Fibroblast of pulmonary artery (primary cell): Measurements from ENCODE around the gene ARL10.

Experiments used
- DNase-seq: peaks from one replicate; pipeline ENCODE4 v3.0.0-alpha.2; 2010; ENCODE audit warnings: low read depth
- H3K4me3 ChIP-seq: replicated peaks from 2 replicates; pipeline ENCODE4 v1.5.1; 2011; ENCODE audit warnings: low read depth, mild to moderate bottlenecking, control low read depth, low read length, moderate library complexity
- CTCF ChIP-seq: IDR thresholded peaks from 2 replicates; pipeline ENCODE4 v1.5.1; 2011; ENCODE audit warnings: mild to moderate bottlenecking, control low read depth, low read length, inconsistent platforms; ENCODE audit errors: missing control alignments

ARL10 gene

DNA sequence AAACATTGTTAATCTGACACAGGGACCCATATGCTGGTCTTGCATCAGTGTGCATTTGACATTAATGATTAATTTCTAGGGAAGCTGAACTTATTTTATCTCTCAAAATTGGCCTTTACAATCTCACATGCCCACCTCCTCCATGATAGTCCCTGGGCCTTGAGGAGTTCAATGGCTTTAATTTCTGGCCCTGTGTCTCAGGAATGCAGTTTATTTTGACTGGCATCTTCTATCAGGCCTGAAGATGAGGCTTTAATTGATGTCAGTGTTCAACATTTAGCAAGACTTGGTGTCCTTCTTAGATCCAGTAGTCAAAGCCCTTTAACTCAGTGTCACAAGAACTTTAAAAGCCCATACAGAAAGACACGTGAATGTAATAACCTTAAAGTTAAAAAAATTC is 61.6 kb downstream of the ARL10 start:
- TF ChIP-seq CTCF = no peak
- no peak for DNase-seq
- H3K4me3 ChIP-seq = no peak overlapping the region

DNA sequence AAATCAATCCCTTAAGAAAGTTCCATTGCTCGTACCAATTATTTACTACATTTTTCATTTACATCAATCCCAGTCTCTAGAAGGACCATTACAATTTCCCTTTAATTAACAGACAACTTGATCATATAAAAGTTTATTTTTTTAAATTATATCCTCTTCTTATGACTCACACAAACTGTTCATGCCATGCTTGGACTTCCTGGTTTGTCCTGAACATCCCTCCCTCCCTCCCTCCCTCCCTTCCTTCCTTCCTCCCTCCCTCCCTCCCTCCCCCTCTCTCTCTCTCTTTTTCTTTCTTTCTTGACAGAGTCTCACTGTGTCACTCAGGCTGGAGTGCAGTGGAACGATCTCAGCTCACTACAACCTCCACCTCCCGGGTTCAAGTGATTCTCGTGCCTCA is 62.7 kb downstream of the ARL10 start:
- TF ChIP-seq CTCF = no peak
- H3K4me3 ChIP-seq = no peak overlapping the region
- DNase-seq = peak; percentile 37

DNA sequence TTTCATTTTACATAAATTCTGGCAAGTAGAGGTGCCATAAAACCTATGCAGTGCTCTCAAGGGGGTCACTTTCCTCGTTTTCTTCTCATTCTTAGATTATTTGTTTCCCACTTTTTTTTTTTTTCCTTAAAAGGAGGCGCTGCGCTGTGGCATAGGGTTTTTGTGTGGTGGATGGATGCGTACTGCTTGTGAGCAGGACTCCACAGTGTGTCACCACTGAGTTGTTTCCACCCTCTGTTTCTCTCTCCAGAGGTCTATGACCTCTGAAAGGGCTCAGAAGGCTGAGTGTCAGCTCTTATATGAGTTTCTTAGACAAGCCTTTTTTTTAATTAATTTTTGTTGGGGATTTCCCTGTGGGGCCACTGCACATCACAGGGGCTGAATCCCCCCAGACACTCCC is 64.7 kb downstream of the ARL10 start:
- TF ChIP-seq CTCF = no peak
- no peak overlapping the region for H3K4me3 ChIP-seq
- DNase-seq = no peak
